ENCODE data around the gene TMEM248. TPM values are rescaled to one million over a fixed set of nuclear protein-coding genes. Genes with fewer than 3 reads are reported as not detected.

The TMEM248 gene
- total RNA-seq, 1 experiment from 2014 or later = 83.6 TPM

- no peak for DNase-seq
- Histone ChIP-seq H3K27ac (no peak overlapping the region), H3K4me3 (no peak overlapping the region), H3K27me3 (ENCODE audit: insufficient read depth, low read depth) (no peaks in the 10 kb centered on the region), H3K79me2 (ENCODE audit: low read depth) (no peaks in the 10 kb centered on the region), H3K4me2 (no peak overlapping the region), H3K4me1 (replicated peaks; ENCODE audit: insufficient read depth) (no peaks in the 10 kb centered on the region), H2AFZ (no peak overlapping the region), H3K9me3 (ENCODE audit: insufficient read depth, low read depth) (no peaks in the 10 kb centered on the region), H4K20me1 (ENCODE audit: insufficient read depth) (no peaks in the 10 kb centered on the region), H3F3A (ENCODE audit: insufficient read depth, low read depth) (no peaks in the 10 kb centered on the region), H3K9me2 (ENCODE audit: insufficient read depth) (no peaks in the 10 kb centered on the region), H3K36me3 (ENCODE audit: low read depth) (no peaks in the 10 kb centered on the region)
- no TSS peak for BruUV-seq (replicated peaks)
- TF ChIP-seq CTCF (conservative IDR thresholded peaks at IDR 0.05) (no peak), EZH2 (IDR thresholded peaks at IDR 0.05; ENCODE audit: low read depth) (no peak)
- ChIA-PET CTCF (no interaction called here), POLR2A (ENCODE audit: unreplicated experiment) (no interaction called here)
- intact Hi-C loops (cut with micrococcal nuclease; ENCODE audit: unreplicated experiment) = no loop called here
Measured at GRCh38 chr7:66899552-66900280, 21.3 kb upstream of the TMEM248 start.

- DNase-seq = no peak
- Histone ChIP-seq H2AFZ (no peak overlapping the region), H3K36me3 (ENCODE audit: low read depth) (no peaks in the 10 kb centered on the region), H3K9me2 (ENCODE audit: insufficient read depth) (no peaks in the 10 kb centered on the region), H3F3A (ENCODE audit: insufficient read depth, low read depth) (no peaks in the 10 kb centered on the region), H3K4me3 (no peak overlapping the region), H3K4me2 (no peak overlapping the region), H3K27ac (no peak overlapping the region), H3K4me1 (replicated peaks; ENCODE audit: insufficient read depth) (no peaks in the 10 kb centered on the region), H3K27me3 (ENCODE audit: insufficient read depth, low read depth) (no peaks in the 10 kb centered on the region), H3K9me3 (ENCODE audit: insufficient read depth, low read depth) (no peaks in the 10 kb centered on the region), H3K79me2 (ENCODE audit: low read depth) (no peaks in the 10 kb centered on the region), H4K20me1 (ENCODE audit: insufficient read depth) (no peaks in the 10 kb centered on the region)
- TF ChIP-seq CTCF (conservative IDR thresholded peaks at IDR 0.05) (no peak), EZH2 (IDR thresholded peaks at IDR 0.05; ENCODE audit: low read depth) (no peak)
- intact Hi-C loops (cut with micrococcal nuclease; ENCODE audit: unreplicated experiment) = no loop called here
- ChIA-PET POLR2A (ENCODE audit: unreplicated experiment) (no interaction called here), CTCF (no interaction called here)
- BruUV-seq (replicated peaks) = no TSS peak
Measured at GRCh38 chr7:66901941-66902843, 18.8 kb upstream of the TMEM248 start.

GRCh38 chr7:66902844-66903180 lies 18.2 kb upstream of the TMEM248 start:
- intact Hi-C loops (cut with micrococcal nuclease; ENCODE audit: unreplicated experiment) = no loop called here
- H3K27me3 ChIP-seq (ENCODE audit: insufficient read depth, low read depth) = no peaks in the 10 kb centered on the region
- H3K4me1 ChIP-seq (replicated peaks; ENCODE audit: insufficient read depth) = no peaks in the 10 kb centered on the region
- POLR2A ChIA-PET (ENCODE audit: unreplicated experiment) = no interaction called here
- H4K20me1 ChIP-seq (ENCODE audit: insufficient read depth) = no peaks in the 10 kb centered on the region
- no TSS peak for BruUV-seq (replicated peaks)
- no peak for DNase-seq
- H3K27ac ChIP-seq = no peak overlapping the region
- no peak for TF ChIP-seq CTCF (conservative IDR thresholded peaks at IDR 0.05)
- no peaks in the 10 kb centered on the region for H3F3A ChIP-seq (ENCODE audit: insufficient read depth, low read depth)
- H3K9me3 ChIP-seq (ENCODE audit: insufficient read depth, low read depth) = no peaks in the 10 kb centered on the region
- H3K36me3 ChIP-seq (ENCODE audit: low read depth) = no peaks in the 10 kb centered on the region
- no peaks in the 10 kb centered on the region for H3K79me2 ChIP-seq (ENCODE audit: low read depth)
- no peaks in the 10 kb centered on the region for H3K9me2 ChIP-seq (ENCODE audit: insufficient read depth)
- H2AFZ ChIP-seq = no peak overlapping the region
- CTCF ChIA-PET = no interaction called here
- H3K4me2 ChIP-seq = no peak overlapping the region
- no peak overlapping the region for H3K4me3 ChIP-seq
